PC-9 (cell line): ENCODE results near the gene EDA. TPM values are rescaled to one million over a fixed set of nuclear protein-coding genes. Genes with fewer than 3 reads are reported as not detected.

ENCODE experiments used
- BruUV-seq: library from RNA; stranded (reverse); fragments of 400-500 nt; replicated peaks from 2 replicates; lab custom pipeline; 2021; lab: Mats Ljungman, UMichigan
- CTCF ChIA-PET: fragments of 300-600 bp; sonication (Branson Sonifier 250); formaldehyde crosslinking; loops from one replicate; lab custom pipeline; 2022; ENCODE audit warnings: antibody characterized with exemption; lab: Charles Lee
- POLR2A ChIA-PET: fragments of 300-600 bp; sonication (Branson Sonifier 250); formaldehyde crosslinking; loops from one replicate; lab custom pipeline; 2022; ENCODE audit warnings: antibody characterized with exemption; ENCODE audit not compliant: unreplicated experiment; lab: Charles Lee
- DNase-seq, 2 experiments: peaks; one replicate each; pipeline versions ENCODE4 v3.0.0 to v3.0.0-alpha.2; 2015 to 2022; ENCODE audit warnings: mixed read lengths in 1 of 2
- H2AFZ ChIP-seq: fragments of 200-600 bp; sonication (generic); 2 replicates; pipeline ENCODE4 v1.8.1; 2017; ENCODE audit warnings: antibody characterized with exemption
- H3F3A ChIP-seq: fragments of 200-600 bp; sonication (generic); 2 replicates; pipeline ENCODE4 v1.8.1; 2017; ENCODE audit warnings: antibody characterized with exemption, mild to moderate bottlenecking, low read depth; ENCODE audit not compliant: insufficient read depth
- H3K27ac ChIP-seq: fragments of 200-600 bp; sonication (generic); 2 replicates; pipeline ENCODE4 v1.6.1; 2016; ENCODE audit warnings: mixed run types
- H3K27me3 ChIP-seq: fragments of 200-600 bp; sonication (generic); 2 replicates; pipeline ENCODE4 v1.6.1; 2016; ENCODE audit warnings: low read depth, mixed run types; ENCODE audit not compliant: insufficient read depth
- H3K36me3 ChIP-seq: fragments of 200-600 bp; sonication (generic); 2 replicates; pipeline ENCODE4 v1.6.1; 2016; ENCODE audit warnings: low read depth, mixed run types
- H3K4me1 ChIP-seq: fragments of 200-600 bp; sonication (generic); replicated peaks from 2 replicates; pipeline ENCODE4 v1.6.1; 2016; ENCODE audit warnings: mixed run types; ENCODE audit not compliant: insufficient read depth
- H3K4me2 ChIP-seq: fragments of 200-600 bp; sonication (generic); 2 replicates; pipeline ENCODE4 v1.6.1; 2017; ENCODE audit warnings: mixed run types
- H3K4me3 ChIP-seq: fragments of 200-600 bp; sonication (generic); 2 replicates; pipeline ENCODE4 v1.6.1; 2016; ENCODE audit warnings: mixed run types
- H3K79me2 ChIP-seq: fragments of 200-600 bp; sonication (generic); 2 replicates; pipeline ENCODE4 v1.6.1; 2017; ENCODE audit warnings: low read depth, mixed run types
- H3K9me2 ChIP-seq: fragments of 200-600 bp; sonication (generic); 2 replicates; pipeline ENCODE4 v1.8.1; 2017; ENCODE audit warnings: mild to moderate bottlenecking; ENCODE audit not compliant: insufficient read depth
- H3K9me3 ChIP-seq: fragments of 200-600 bp; sonication (generic); 2 replicates; pipeline ENCODE4 v1.8.1; 2016; ENCODE audit warnings: low read depth; ENCODE audit not compliant: insufficient read depth
- H4K20me1 ChIP-seq: fragments of 200-600 bp; sonication (generic); 2 replicates; pipeline ENCODE4 v1.8.1; 2017; ENCODE audit not compliant: insufficient read depth
- EZH2 ChIP-seq: fragments of 200-600 bp; sonication (generic); IDR thresholded peaks from 2 replicates; pipeline ENCODE4 v1.8.0; 2017; ENCODE audit warnings: antibody characterized with exemption, low read depth
- intact Hi-C: fragments of 100-400 bp; cut with micrococcal nuclease; formaldehyde crosslinking; loops from one replicate; pipeline ENCODE4 v1.10.0; 2022; ENCODE audit not compliant: unreplicated experiment
- total RNA-seq: library from RNA; stranded (reverse); gene quantifications from 2 replicates; pipeline ENCODE4 v1.2.3, GENCODE V29; 2021
- TF ChIP-seq, protein P1 (sequence below): fragments of 200-600 bp; sonication (generic); conservative IDR thresholded peaks from 2 replicates; pipeline ENCODE4 v1.6.1; 2017; ENCODE audit warnings: mixed run types, antibody characterized with exemption, mild to moderate bottlenecking, moderate library complexity

The EDA gene
- total RNA-seq, 1 experiment from 2014 or later: not detected

DNA sequence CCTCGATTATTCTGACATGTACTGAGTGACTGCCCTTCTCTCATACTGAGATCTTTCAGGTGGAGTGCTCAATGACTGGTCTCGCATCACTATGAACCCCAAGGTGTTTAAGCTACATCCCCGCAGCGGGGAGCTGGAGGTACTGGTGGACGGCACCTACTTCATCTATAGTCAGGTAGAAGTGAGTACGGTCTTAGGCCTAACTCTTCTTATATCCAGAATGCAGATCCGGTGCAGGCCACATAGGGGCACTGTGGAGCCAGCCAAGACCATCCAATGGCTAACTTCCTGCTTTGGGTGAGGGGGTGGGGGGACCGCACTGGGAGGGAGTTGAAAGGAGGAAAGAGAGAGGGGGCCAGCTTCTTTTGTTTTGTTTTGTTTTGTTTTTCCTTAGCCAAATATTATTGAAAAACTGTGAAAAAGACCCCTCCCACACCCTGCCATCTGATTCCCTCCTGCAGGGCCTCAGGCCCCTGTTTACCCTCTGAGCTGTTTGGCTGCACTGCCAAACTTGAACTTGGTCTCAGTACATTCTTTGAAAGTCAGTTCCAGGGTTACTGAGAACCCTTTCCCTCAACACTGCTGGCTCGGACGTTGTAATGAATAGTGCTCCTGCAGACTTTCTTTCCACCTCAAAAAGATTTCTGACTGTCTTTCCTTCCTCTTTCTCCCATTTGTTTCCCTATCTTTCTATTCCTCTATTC, 417.6 kb downstream of the EDA start:
- Histone ChIP-seq H4K20me1 (no peaks in the 10 kb centered on the region), H3K9me3 (no peaks in the 10 kb centered on the region), H3K27me3 (no peaks in the 10 kb centered on the region), H3K4me2 (no peak overlapping the region), H3K36me3 (no peaks in the 10 kb centered on the region), H3K4me3 (no peak overlapping the region), H2AFZ (no peak overlapping the region), H3F3A (no peaks in the 10 kb centered on the region), H3K4me1 (no peaks in the 10 kb centered on the region), H3K27ac (no peak overlapping the region), H3K9me2 (no peaks in the 10 kb centered on the region), H3K79me2 (no peaks in the 10 kb centered on the region)
- ChIA-PET CTCF (no interaction called here), POLR2A (no interaction called here)
- BruUV-seq: no TSS peak
- DNase-seq: peak in 1 of 2 experiments; percentile 9
- intact Hi-C loops: loop anchor here (5.0 kb wide), 1 partner anchor 229 kb away; the partner anchor contains the start of gene P2RY4
- TF ChIP-seq, protein P1, sequence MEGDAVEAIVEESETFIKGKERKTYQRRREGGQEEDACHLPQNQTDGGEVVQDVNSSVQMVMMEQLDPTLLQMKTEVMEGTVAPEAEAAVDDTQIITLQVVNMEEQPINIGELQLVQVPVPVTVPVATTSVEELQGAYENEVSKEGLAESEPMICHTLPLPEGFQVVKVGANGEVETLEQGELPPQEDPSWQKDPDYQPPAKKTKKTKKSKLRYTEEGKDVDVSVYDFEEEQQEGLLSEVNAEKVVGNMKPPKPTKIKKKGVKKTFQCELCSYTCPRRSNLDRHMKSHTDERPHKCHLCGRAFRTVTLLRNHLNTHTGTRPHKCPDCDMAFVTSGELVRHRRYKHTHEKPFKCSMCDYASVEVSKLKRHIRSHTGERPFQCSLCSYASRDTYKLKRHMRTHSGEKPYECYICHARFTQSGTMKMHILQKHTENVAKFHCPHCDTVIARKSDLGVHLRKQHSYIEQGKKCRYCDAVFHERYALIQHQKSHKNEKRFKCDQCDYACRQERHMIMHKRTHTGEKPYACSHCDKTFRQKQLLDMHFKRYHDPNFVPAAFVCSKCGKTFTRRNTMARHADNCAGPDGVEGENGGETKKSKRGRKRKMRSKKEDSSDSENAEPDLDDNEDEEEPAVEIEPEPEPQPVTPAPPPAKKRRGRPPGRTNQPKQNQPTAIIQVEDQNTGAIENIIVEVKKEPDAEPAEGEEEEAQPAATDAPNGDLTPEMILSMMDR: peak; percentile 60; the same call in 1 of the 2 replicates
- no peak for TF ChIP-seq EZH2

DNA sequence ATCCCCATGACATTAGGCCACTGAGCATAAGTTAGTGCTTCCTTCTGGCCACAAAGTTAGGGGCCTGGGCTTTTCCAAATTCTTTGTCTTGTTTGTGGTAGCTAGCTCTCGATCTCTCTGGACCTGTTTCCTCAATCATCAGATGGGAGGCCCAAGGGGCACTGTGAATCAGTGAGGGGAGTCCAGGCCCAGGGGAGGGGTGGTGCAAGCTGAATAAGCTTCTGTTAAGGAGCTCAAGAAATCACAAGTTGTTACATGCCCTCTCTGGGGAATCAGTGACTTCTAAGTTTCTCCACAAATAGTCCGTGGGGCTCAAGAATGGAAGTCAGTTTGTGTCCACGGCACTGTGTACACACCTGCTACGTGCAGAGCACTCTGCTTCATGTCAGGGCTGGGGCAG, 418.7 kb downstream of the EDA start:
- H4K20me1 ChIP-seq: no peaks in the 10 kb centered on the region
- no TSS peak for BruUV-seq
- ChIA-PET POLR2A (no interaction called here), CTCF (no interaction called here)
- no peaks in the 10 kb centered on the region for H3K79me2 ChIP-seq
- H3K9me2 ChIP-seq: no peaks in the 10 kb centered on the region
- no peaks in the 10 kb centered on the region for H3K27me3 ChIP-seq
- no peak overlapping the region for H3K4me2 ChIP-seq
- TF ChIP-seq, protein P1: no peak
- no peak for TF ChIP-seq EZH2
- H3K36me3 ChIP-seq: no peaks in the 10 kb centered on the region
- H3K4me3 ChIP-seq: no peak overlapping the region
- intact Hi-C loops: loop anchor here (5.0 kb wide), 1 partner anchor 228 kb away; the partner anchor contains the start of gene P2RY4
- H3K4me1 ChIP-seq: no peaks in the 10 kb centered on the region
- DNase-seq: no peak
- H2AFZ ChIP-seq: no peak overlapping the region
- no peaks in the 10 kb centered on the region for H3K9me3 ChIP-seq
- no peak overlapping the region for H3K27ac ChIP-seq
- H3F3A ChIP-seq: no peaks in the 10 kb centered on the region

DNA sequence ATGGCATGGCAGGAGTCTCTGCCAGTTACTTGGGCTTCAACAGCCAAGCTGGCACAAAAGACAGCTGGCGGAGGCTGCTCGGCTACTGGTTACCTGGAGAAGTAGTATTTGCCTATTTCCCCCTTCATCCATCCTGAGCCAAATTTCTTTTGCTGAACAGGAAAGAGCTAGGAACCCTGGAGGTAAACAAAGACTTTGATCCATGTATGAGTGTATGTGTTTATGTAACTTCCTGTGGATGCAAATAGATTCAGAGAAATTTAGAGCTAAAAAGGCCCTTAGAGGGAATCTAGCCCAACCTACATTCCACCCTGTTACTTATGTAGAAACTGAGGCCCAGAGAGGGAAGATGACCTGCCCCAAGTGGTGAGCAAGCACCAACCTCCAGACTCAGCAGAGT, 422.6 kb downstream of the EDA start:
- no peaks in the 10 kb centered on the region for H4K20me1 ChIP-seq
- H3K4me2 ChIP-seq: no peak overlapping the region
- CTCF ChIA-PET: no interaction called here
- no peaks in the 10 kb centered on the region for H3K9me2 ChIP-seq
- no peaks in the 10 kb centered on the region for H3K79me2 ChIP-seq
- H3K9me3 ChIP-seq: no peaks in the 10 kb centered on the region
- BruUV-seq: no TSS peak
- POLR2A ChIA-PET: no interaction called here
- no peaks in the 10 kb centered on the region for H3K36me3 ChIP-seq
- no peak overlapping the region for H2AFZ ChIP-seq
- no peak overlapping the region for H3K27ac ChIP-seq
- no peak overlapping the region for H3K4me3 ChIP-seq
- H3K4me1 ChIP-seq: no peaks in the 10 kb centered on the region
- no peak for DNase-seq
- no peaks in the 10 kb centered on the region for H3F3A ChIP-seq
- TF ChIP-seq EZH2: no peak
- TF ChIP-seq, protein P1: no peak
- H3K27me3 ChIP-seq: no peaks in the 10 kb centered on the region
- intact Hi-C loops: no loop called here
